GM21786 (cell line): ENCODE measurements around the gene ZNF189.

Source experiments
- ATAC-seq: cut with Tn5 transposase; IDR thresholded peaks from one replicate; pipeline ENCODE4 v1.9.1; 2021; ENCODE audit not compliant: unreplicated experiment

ZNF189 gene

DNA sequence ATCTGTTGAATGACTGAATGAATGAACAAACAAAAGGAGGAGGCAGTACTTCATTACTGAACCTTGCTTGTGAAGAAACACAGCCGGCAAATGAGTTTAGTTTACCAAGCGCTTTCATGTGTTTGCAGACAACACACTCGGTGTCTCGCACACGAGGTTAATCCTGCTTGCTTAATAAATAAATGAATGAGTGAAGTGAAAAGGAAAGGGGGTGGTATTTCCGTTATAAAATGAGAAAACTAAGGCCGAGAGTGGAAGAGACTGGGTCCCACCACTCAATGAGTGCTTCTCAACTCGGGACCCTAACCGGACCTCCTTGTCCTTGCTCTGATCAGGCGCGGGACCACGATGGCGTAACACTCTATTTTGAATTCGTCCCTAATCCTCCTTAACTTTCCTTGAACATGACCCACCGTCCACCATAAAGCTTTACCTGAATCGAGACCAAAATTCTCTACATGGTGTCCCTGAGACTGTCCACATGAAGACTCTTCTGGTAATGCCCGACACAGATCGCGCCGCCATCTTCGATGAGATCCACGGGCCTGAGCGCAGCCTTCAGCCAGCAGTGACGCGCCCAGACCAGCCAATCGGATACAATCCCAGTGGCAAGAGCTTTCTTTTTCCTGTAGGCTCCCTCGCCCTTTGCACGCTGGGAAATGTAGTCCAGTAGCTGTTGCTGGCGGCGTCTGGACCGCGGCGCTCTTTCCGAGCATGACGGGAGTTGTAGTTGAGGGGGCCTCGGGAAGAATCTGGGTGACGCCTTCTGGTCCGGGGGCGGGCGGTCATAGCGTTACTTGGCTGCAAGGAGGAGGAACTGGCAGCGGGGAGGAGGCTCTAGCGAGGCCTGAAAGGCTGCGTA, at the start of gene ZNF189, which contains the start of gene MRPL50:
ZNF189 (plus strand) TSS at position 784 of the 862 bp plus-strand sequence. CDS start 306 bp downstream, outside the sequence.
MRPL50 (minus strand) TSS at position 551 of the 862 bp plus-strand sequence; CDS start at position 525, 26 bp downstream.
- peak; percentile 98 for ATAC-seq

DNA sequence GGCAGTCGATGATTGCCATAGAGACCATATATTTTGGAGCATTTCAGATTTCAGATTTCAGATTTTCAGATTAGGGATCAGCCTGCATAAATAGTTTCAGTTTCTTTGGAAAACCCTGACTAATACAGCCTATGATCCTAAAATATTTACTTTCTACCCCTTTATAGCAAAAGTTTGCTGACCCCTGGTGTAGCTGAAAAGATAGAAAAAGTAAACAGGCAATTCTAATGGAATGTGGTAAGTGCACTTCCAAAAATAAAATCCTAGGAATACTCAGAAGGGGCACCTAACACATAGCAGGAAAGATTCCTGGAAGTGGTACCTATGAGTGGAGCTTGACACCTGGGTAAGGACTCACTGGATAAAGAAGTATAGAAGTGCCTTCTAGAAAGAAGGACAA, 48.4 kb upstream of the ZNF189 start:
- ATAC-seq = no peak

DNA sequence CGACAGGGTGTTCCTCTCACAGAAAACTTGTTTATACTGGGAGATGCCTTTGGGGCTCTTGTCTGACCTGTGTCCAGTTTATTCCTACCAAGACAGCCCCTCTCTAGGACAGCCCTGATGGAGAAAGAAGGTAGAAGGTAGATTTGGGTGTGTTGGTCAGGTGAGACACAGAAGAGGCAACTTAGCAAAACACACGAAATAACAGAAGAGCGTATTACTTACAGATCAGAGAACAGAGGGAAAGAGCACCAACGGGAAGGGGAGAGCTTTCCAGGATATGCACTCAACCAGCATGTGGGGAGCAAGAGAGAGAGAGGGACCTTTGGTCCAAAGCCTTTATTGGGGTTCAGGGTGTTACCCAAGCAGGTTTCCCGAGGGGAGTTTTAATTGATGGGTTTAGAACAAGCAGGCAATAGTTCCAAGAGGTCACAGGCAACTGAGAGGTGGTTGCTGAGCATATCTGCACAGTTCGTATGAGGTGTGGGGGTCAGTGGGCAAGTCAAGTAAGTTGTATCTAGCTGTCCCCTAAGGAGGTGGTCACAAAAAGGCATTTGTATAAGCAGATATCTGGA, 45.7 kb upstream of the ZNF189 start:
- no peak for ATAC-seq

DNA sequence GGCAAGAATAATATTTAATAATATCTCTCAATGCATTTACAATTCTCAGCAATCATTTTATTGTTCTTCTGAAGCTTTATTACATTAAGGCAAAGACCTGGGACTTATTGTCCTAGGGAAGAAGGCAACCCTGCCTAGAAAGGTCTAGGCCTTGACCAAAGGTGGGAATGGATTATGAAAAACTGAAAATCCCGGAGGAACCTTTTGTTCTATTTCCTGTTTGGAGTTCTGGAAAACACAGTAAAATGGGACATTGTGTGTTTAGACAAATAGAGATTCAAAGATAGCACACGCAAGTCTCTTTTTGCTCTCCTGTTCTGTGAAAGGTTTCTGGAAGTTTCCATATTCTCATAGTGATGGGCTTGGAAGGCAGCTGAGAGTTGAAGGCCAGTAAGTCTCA, 45.0 kb upstream of the ZNF189 start:
- no peak for ATAC-seq

DNA sequence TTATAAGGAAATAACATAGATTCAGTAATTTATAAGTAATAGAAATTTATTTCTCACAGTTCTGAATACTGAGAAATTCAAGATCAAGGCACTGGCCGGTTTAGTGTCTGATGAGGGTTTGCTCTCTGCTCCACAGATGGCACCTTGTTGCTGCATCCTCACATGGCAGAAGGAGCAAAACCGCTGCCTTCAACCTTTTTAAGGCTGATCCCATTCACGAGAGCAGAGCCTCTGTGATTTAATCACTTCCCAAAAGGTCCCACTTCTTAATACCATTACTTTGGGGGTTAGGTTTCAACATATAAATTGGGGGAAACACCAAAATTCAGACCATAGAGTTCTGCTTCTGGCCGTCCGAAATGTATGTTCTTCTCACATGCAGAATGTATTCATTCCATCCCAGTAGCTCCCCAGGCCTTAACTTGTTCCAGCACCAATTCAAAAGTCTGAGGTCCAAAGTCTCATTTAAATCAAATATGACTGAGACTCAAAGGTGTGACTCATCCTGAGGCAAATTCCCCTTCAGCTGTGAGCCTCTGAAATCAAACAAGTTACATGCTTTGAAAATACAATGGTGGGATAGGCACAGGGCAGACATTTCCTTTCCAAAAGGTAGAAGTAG, 44.4 kb upstream of the ZNF189 start:
- no peak for ATAC-seq

DNA sequence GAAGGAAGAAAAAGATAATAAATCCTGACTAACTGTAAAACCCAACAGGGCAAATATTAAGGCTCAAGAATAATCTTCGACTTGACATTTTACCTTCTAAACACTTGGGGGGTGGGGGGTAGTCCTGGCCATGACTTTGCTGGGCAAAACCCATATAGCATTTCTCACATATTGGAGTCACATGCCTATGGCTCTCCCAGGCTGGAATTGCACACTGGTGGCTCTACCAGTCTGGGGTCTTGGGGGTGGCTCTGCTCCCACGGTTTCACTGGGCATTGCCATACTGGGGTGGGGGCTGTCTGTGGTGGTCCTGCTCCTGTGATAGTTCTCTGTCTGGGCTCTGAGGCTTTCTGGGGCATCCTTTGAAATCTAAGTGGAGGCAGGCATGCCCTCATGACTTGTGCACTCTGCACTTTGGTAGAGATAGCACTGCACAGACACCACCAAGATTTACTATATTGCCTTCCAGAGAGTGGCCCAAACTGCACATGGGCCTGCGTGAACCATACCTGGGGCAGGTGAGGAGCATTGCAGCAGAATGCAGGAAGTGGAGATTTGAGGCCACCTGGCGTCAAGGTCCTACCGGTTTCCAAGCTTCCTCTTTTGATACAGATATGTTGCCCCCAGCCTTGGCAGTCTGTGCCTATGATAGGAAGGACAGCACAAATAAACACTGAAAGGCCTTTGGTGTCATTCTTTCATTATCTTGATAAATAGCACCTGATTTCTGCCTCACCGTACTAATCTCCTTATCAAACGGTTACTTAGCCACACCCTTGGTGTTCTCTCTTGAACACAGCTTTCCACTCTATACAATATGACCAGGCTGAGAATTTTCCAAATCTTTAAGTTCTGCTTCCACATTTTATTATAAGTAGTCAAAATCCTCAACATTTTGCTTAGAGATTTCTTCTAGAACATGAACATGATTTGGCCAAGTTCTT, 43.6 kb upstream of the ZNF189 start:
- ATAC-seq = no peak

DNA sequence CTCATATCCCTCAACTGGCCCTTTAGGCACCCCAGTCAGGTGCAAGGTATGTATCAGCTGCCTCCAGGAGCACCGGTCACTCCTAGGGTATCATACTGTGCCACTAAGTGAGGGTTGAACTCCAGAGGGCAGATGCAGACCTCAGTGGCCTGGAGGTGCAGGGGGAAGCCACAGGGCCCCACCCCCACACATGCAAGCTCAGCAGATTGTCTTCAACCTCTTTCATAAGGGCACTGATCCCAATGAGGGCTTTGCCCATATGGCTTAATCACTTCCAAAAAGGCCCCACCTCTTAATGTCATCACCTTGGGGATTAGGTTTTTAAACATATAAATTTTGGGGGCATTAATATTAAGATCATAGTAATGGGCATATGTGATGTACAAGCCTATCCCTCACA, 42.0 kb upstream of the ZNF189 start:
- ATAC-seq = no peak

DNA sequence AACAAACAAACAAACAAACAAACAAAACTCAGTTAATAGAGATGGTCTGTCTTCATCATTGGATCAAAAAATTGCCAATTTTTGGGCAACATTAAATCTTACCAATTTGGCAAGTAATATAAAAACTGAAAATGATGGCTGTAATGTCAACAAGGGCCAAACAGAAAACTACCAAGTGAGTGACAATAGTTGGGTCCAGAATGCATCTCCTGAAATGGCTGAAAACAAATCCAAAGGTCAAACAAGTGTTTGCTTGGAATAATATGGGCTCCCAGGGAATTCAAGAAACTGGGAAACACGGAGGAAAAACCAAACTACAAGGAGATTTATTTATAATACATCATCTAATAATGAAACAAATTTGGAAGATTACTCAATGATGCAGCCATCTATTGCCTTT, 39.0 kb upstream of the ZNF189 start:
- no peak for ATAC-seq

DNA sequence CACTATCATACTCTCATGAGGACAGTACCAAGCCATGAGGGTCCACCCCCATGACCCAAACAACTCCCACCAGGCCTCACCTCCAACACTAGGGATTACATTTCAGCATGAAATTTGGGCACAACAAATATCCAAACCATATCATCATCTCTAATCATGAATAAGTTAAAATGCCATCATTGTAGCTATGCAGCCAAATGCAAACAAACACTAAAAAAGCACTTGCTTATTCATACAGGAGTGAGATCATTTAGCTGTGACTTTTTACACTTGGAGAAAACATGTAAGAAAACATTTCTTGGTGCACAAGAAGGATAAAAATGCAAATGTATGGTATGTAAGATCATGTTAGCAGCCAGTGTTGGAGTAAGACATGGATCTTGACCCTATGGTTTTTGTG, 38.0 kb upstream of the ZNF189 start:
- no peak for ATAC-seq

DNA sequence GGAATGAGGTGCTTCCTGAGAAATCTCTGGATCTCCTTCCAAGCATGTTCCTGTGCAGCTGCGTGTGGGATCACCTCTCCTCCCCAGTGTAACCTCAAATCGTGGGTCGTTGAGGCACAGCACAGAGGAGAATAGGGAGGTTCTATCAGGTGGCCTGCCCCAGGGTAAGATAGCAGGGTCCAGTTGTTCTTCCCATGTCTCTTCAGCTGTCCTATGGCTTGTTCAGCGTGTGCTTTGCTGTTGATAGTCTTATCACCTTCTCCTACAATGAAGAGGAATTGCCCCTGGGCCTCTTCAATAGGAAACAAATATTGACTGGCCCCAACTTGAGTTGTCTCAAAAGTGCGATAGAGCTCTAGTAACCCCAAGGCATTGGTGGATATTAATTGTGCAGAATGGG, 36.2 kb upstream of the ZNF189 start:
- no peak for ATAC-seq

DNA sequence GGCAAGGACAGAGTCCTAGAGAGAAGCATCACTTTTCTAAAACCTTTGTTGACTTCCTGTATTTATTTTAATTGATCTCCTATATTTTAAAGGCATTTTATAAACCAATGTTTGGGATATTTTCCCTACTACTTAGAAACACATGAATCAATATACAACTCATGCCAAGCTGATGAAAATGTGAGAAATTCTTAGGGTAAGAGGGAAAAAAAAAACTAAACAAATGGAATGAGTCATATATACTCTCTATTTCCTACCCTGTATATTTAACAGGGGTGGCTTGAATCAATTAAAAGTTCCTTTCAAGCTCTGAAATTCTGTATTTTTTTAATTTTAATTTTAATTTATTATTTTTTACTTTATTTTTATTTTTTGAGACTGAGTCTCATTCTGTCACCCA, 33.5 kb upstream of the ZNF189 start:
- no peak for ATAC-seq

DNA sequence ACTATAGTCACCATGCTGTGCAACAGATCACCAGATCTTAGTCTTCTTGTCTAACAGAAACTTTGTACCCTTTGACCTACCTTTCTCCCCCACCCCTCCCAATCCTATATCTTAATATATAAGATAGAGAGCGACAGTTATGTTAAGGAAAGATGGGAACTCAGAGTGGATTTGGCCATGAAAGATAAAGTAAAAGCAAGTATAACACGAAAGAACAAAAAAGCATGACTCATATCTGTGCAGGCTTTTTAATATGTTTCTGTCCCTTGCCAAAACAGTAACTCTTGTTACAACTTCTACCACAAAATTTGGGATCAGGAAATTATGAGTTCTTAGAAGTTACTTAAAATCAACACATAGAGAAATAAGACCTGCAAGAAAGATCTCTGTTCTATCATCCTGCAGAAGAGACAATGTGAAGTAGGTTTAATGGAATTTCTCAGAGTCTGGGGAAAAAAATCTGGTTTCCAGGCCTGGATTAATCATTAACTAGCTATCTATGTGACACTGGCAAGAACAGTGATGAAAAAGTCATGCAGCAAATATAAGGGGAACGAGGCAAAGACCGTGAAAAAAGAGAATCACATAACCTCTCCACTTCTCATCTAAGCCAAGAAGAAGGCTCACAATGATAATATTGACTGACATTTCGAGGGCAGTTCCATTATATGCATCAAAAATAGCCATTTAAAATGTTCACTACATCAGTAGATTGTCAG, 32.5 kb upstream of the ZNF189 start:
- no peak for ATAC-seq

DNA sequence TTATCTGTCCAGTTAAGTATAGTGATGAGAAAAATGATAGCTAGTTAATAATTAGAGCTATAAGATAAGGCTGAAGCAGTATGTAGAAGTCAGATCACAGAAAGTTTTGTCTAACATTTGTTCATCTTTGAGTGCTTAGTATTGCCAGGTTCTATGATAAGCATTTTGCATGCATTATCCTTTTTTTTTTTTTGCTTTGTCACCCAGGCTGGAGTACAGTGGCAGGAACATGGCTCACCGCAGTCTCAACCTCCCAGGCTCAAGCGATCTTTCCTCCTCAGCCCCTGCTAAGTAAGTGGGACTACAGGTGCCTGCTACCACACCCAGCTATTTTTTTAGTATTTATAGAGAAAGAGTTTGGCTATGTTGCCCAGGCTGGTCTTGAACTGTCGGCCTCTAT, 31.3 kb upstream of the ZNF189 start:
- ATAC-seq = no peak

DNA sequence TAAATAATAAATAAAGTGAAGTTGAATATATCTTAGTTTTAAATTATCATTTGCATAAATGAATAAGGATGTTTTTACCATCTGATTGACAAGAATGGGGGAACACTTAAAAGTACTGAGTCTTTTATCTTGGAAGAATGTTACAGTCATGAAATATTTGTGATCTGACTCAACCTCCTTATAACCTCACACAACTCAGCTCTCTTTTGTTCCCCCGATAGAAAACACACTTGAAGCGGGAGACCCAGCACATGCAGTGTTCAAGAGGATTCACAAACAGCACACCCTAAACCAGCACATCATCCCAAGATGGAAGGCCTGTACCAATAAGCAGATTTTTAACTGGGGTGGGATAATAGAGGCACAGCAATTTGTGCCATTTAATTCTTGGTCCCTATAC, 29.4 kb upstream of the ZNF189 start:
- no peak for ATAC-seq

DNA sequence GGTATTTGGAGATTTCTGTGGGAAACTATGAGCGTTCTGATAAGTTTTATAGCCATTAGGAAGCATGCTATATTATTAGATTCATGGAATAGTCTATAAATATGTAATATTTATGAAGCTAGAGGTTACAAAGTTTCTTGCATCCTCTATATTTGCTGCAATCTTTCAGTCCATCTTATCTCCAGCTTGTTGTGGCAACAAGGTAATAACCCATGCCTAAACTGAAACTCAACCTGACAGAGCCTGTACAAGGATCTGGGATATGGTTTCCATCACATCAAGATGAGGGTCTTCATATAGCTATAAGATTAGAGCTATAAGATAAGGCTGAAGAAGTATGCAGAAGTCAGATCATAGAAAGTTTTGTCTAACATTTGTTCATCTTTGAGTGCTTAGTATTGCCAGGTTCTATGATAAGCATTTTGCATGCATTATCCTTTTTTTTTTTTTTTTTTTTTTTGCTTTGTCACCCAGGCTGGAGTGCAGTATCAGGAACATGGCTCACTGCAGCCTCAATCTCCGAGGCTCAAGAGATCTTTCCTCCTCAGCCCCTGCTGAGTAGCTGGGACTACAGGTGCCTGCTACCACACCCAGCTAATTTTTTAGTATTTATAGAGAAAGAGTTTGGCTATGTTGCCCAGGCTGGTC, 28.6 kb upstream of the ZNF189 start:
- ATAC-seq = no peak

DNA sequence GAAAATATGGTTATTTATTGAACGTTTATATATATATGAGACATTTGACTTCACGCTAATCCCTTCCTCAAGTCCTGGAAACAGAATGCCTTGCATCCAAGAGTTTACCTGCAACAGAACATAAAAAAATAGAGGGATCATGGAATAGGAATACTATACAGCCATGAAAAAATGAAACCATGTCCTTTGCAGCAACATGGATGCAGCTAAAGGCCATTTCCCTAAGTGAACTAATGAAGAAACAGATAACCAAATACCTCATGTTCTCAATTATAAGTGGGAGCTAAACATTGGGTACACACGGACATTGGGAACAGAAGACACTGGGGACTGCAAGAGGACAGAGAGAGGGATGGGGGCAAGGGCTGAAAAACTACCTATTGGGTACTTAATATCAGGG, 26.8 kb upstream of the ZNF189 start:
- ATAC-seq = no peak

DNA sequence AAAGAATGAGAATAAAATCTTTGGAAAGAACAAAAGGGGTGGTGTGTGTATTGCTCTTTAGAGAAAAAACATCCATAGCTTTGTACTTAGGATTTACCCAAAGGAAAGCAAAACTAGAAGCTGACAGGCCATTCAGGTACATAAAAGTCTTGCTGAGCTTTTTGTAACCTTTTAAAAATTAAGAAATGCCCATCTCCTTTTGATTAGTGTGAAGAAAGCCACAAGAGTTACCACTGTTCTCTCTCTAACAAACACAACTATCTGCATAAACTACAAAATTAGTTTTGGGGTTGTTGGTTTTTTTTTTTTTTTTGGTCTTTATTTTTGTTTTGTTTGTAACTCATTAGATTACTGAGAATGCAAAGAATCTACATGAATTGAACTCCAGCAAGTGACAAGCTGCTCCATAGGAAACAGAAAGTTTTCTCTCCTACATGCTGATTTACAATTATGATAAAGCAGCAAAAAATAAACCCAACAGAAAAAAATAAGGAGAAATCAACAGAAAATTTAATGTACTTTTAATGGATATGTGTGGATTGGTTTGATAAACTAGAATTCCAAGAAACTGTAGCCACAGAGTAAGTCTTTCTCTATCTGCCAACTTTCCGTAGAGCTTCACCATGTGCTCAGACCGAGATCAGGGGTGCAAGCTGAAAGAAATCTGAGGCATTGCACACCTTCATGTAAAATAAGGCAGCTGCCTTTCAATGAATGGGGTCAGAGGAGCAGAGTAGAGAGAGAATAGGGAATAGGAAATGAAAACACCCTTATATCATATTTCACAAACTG, 26.1 kb upstream of the ZNF189 start:
- no peak for ATAC-seq

DNA sequence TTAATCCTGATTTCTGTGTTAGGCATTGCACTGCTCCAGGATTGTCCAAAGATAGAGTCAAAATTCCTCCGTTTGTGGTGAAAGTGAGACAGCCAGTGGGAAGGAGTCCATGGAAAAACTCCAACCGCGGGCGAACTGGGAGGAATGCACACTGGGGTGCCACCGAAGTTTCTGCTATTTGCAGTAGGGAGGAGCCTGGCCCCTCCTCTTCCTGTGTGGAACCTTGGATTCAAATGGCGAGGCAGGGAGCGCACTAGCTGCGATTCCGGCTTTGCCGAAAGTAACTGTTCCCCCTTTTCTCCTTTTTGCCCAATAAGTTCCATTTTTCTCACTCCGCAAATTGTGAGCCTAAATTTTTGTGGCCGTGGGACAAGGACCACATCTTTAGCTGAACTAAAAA, 23.1 kb upstream of the ZNF189 start:
- no peak for ATAC-seq
